ENCODE data around the gene NDUFB1. TPM values are rescaled to one million over a fixed set of nuclear protein-coding genes. Genes with fewer than 3 reads are reported as not detected.

NDUFB1 gene
- polyA plus RNA-seq, 1 of the 3 experiments (the other 2 are of a cell fraction) = 298 TPM

DNA sequence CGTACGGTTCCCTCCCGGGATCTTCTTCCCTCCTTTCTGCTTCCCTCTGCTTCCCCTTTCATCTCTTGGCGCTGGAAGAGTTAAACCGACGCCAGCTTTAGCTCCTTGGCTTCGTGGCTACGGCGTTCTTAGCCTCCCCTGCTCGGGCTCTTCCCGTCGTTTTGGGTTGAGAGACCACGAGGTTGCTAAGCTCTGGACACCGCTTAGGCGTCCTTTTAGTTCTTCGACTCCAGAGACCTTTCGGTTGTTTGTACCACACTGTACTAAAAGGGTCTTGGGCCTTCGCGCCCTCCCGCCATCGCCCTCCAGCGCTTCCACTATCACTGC is 808 bp upstream of the NDUFB1 start:
- H3K27ac ChIP-seq (ENCODE audit: low read depth in 2 of 2, low read length in 1 of 2) = peak overlapping the region; percentile 90
- TF ChIP-seq EZH2phosphoT487 (IDR thresholded peaks at IDR 0.05; ENCODE audit: borderline replicate concordance, low read depth) = no peak
- TF ChIP-seq NFIC (IDR thresholded peaks at IDR 0.05; ENCODE audit: borderline replicate concordance) = no peak
- TF ChIP-seq GATA2 (CRISPR knock-in tag; IDR thresholded peaks at IDR 0.05) = no peak
- TF ChIP-seq FOSL2 (IDR thresholded peaks at IDR 0.05; ENCODE audit: borderline replicate concordance, low read depth) = no peak
- no peak for TF ChIP-seq USF1 (IDR thresholded peaks at IDR 0.05; ENCODE audit: borderline replicate concordance, low read depth)
- TF ChIP-seq, protein P1, sequence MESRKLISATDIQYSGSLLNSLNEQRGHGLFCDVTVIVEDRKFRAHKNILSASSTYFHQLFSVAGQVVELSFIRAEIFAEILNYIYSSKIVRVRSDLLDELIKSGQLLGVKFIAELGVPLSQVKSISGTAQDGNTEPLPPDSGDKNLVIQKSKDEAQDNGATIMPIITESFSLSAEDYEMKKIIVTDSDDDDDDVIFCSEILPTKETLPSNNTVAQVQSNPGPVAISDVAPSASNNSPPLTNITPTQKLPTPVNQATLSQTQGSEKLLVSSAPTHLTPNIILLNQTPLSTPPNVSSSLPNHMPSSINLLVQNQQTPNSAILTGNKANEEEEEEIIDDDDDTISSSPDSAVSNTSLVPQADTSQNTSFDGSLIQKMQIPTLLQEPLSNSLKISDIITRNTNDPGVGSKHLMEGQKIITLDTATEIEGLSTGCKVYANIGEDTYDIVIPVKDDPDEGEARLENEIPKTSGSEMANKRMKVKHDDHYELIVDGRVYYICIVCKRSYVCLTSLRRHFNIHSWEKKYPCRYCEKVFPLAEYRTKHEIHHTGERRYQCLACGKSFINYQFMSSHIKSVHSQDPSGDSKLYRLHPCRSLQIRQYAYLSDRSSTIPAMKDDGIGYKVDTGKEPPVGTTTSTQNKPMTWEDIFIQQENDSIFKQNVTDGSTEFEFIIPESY (IDR thresholded peaks at IDR 0.05; ENCODE audit: borderline replicate concordance, low read depth) = no peak
- TF ChIP-seq MEF2A (IDR thresholded peaks at IDR 0.05; ENCODE audit: borderline replicate concordance, low read depth) = no peak
- TF ChIP-seq SMC3 (IDR thresholded peaks at IDR 0.05; ENCODE audit: low read depth, low read length) = no peak
- TF ChIP-seq POLR2AphosphoS5 (IDR thresholded peaks at IDR 0.05; ENCODE audit: low read depth, low read length) = no peak
- no peak for TF ChIP-seq EP300 (IDR thresholded peaks at IDR 0.05; ENCODE audit: borderline replicate concordance in 1 of 2, low read depth in 1 of 2, low read length in 1 of 2)
- TF ChIP-seq, protein P2, sequence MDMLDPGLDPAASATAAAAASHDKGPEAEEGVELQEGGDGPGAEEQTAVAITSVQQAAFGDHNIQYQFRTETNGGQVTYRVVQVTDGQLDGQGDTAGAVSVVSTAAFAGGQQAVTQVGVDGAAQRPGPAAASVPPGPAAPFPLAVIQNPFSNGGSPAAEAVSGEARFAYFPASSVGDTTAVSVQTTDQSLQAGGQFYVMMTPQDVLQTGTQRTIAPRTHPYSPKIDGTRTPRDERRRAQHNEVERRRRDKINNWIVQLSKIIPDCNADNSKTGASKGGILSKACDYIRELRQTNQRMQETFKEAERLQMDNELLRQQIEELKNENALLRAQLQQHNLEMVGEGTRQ (IDR thresholded peaks at IDR 0.05; ENCODE audit: borderline replicate concordance, low read depth, low read length) = no peak
- no peak for TF ChIP-seq PBX3 (IDR thresholded peaks at IDR 0.05)
- TF ChIP-seq NRF1 (IDR thresholded peaks at IDR 0.05; ENCODE audit: low read depth, low read length) = no peak
- no peak for TF ChIP-seq YY1 (IDR thresholded peaks at IDR 0.05; ENCODE audit: low read depth)
- peaks cover 11 to 45% of the 10 kb centered on the region in 2 experiments for H3K36me3 ChIP-seq (replicated peaks in 1 of 2; ENCODE audit: control insufficient read depth in 1 of 2, insufficient read depth in 2 of 2, low read length in 1 of 2)
- ChIA-PET POLR2A (interaction anchor here (2.7 kb wide), 1 partner anchor 15 kb away, joined by 47 read pairs; the partner anchor contains the start of gene ATXN3), CTCF (interaction anchor here (1.0 to 8.7 kb wide), 7 partner anchors 9 to 53 kb away, joined by 3 to 100 read pairs (median 4); partner anchors contain the start of gene ATXN3)
- no peaks in the 10 kb centered on the region for H3K27me3 ChIP-seq (ENCODE audit: insufficient read depth)
- H3K79me2 ChIP-seq (ENCODE audit: insufficient read depth) = peaks cover 77% of the 10 kb centered on the region
- H3K4me3 ChIP-seq (ENCODE audit: low read depth in 2 of 2, low read length in 1 of 2) = peak overlapping the region; percentile 80 to 96
- no peaks in the 10 kb centered on the region for H4K20me1 ChIP-seq (ENCODE audit: insufficient read depth)
- peaks cover 5 to 11% of the 10 kb centered on the region in 2 experiments; a peak in 3 of 4 replicates for H3K4me1 ChIP-seq (ENCODE audit: control insufficient read depth in 1 of 2, insufficient read depth in 2 of 2, low read depth in 1 of 2, low read length in 1 of 2)
- H3K9me3 ChIP-seq = no peaks in the 10 kb centered on the region
- no peak for DNase-seq
- H3F3A ChIP-seq (replicated peaks; ENCODE audit: insufficient read depth) = no peaks in the 10 kb centered on the region
- H2AFZ ChIP-seq (ENCODE audit: low read depth) = peak overlapping the region; percentile 93
- H3K4me2 ChIP-seq = peak overlapping the region; percentile 78
- WGBS (ENCODE audit: low lambda C conversion rate) = 5% methylated on average over 22 of the region's 22 CpGs
- no peaks in the 10 kb centered on the region for H3K9me2 ChIP-seq
- peak overlapping the region; percentile 98 for H3K9ac ChIP-seq

Measured in SK-N-SH (cell line).